Skeletal muscle satellite cell (primary cell): ENCODE measurements around the gene RRP1B.
"Not testable (repeated sequence)": the region's sequence is repeated elsewhere in the genome, so short reads cannot be mapped to it uniquely, and the experiment has no call there.

Experiments used
- H3K27me3 ChIP-seq: 2 replicates; pipeline ENCODE4 v1.7.0; 2013; ENCODE audit warnings: low read length; ENCODE audit not compliant: control insufficient read depth, insufficient read depth
- H3K36me3 ChIP-seq: 2 replicates; pipeline ENCODE4 v1.7.0; 2013; ENCODE audit warnings: mild to moderate bottlenecking, control low read depth, low read length; ENCODE audit not compliant: insufficient read depth
- H3K4me1 ChIP-seq: 2 replicates; pipeline ENCODE4 v1.7.0; 2013; ENCODE audit warnings: low read length; ENCODE audit not compliant: control insufficient read depth, insufficient read depth
- H3K4me2 ChIP-seq: 2 replicates; pipeline ENCODE4 v1.7.0; 2013; ENCODE audit warnings: mild to moderate bottlenecking, low read length
- H3K4me3 ChIP-seq: 2 replicates; pipeline ENCODE4 v1.7.0; 2013; ENCODE audit warnings: low read length
- H3K9ac ChIP-seq: 2 replicates; pipeline ENCODE4 v1.7.0; 2013; ENCODE audit warnings: mild to moderate bottlenecking, low read depth, low read length, moderate library complexity
- H3K9me3 ChIP-seq: replicated peaks from 2 replicates; pipeline ENCODE4 v1.7.0; 2013; ENCODE audit warnings: mild to moderate bottlenecking, control low read depth, low read length

RRP1B gene

GRCh38 chr21:43680421-43680820 lies 21.1 kb downstream of the RRP1B start:
- not testable (repeated sequence) for H3K9me3 ChIP-seq, H3K9ac ChIP-seq, H3K27me3 ChIP-seq, H3K4me1 ChIP-seq, H3K4me2 ChIP-seq, H3K4me3 ChIP-seq
- H3K36me3 ChIP-seq: peaks cover 36% of the 10 kb centered on the region

GRCh38 chr21:43681650-43682049 lies 22.3 kb downstream of the RRP1B start:
- Histone ChIP-seq H3K27me3 (no peaks in the 10 kb centered on the region), H3K9ac (no peak overlapping the region), H3K4me2 (no peak overlapping the region), H3K4me3 (no peak overlapping the region), H3K9me3 (no peaks in the 10 kb centered on the region), H3K36me3 (peaks cover 37% of the 10 kb centered on the region), H3K4me1 (no peaks in the 10 kb centered on the region)

- no peaks in the 10 kb centered on the region for H3K9me3 ChIP-seq
- H3K4me2 ChIP-seq: no peak overlapping the region
- no peaks in the 10 kb centered on the region for H3K27me3 ChIP-seq
- no peak overlapping the region for H3K4me3 ChIP-seq
- H3K9ac ChIP-seq: no peak overlapping the region
- no peaks in the 10 kb centered on the region for H3K4me1 ChIP-seq
- H3K36me3 ChIP-seq: peaks cover 53% of the 10 kb centered on the region
These were observed 25.1 kb downstream of the RRP1B start for GRCh38 chr21:43684424-43684823.

GRCh38 chr21:43686811-43687565 lies 27.6 kb downstream of the RRP1B start:
- Histone ChIP-seq H3K36me3 (peaks cover 75% of the 10 kb centered on the region), H3K4me2 (no peak overlapping the region), H3K9ac (no peak overlapping the region), H3K4me3 (no peak overlapping the region), H3K27me3 (no peaks in the 10 kb centered on the region), H3K4me1 (no peaks in the 10 kb centered on the region), H3K9me3 (no peaks in the 10 kb centered on the region)

- Histone ChIP-seq H3K4me3 (no peak overlapping the region), H3K4me2 (no peak overlapping the region), H3K36me3 (peaks cover 76% of the 10 kb centered on the region), H3K27me3 (no peaks in the 10 kb centered on the region), H3K4me1 (no peaks in the 10 kb centered on the region), H3K9me3 (no peaks in the 10 kb centered on the region), H3K9ac (no peak overlapping the region)
These were observed 28.4 kb downstream of the RRP1B start for GRCh38 chr21:43687566-43688399.

- peaks cover 87% of the 10 kb centered on the region for H3K36me3 ChIP-seq
- H3K9me3 ChIP-seq: no peaks in the 10 kb centered on the region
- H3K9ac ChIP-seq: no peak overlapping the region
- no peaks in the 10 kb centered on the region for H3K27me3 ChIP-seq
- H3K4me2 ChIP-seq: no peak overlapping the region
- no peaks in the 10 kb centered on the region for H3K4me1 ChIP-seq
- no peak overlapping the region for H3K4me3 ChIP-seq
These were observed 29.5 kb downstream of the RRP1B start for GRCh38 chr21:43688906-43689305.

GRCh38 chr21:43689556-43690337 lies 30.4 kb downstream of the RRP1B start:
- Histone ChIP-seq H3K27me3 (no peaks in the 10 kb centered on the region), H3K9me3 (no peaks in the 10 kb centered on the region), H3K4me1 (no peaks in the 10 kb centered on the region), H3K4me2 (no peak overlapping the region), H3K36me3 (peaks cover 90% of the 10 kb centered on the region), H3K4me3 (no peak overlapping the region), H3K9ac (no peak overlapping the region)

- Histone ChIP-seq H3K9ac (no peak overlapping the region), H3K27me3 (no peaks in the 10 kb centered on the region), H3K4me2 (no peak overlapping the region), H3K36me3 (peaks cover 89% of the 10 kb centered on the region), H3K4me1 (no peaks in the 10 kb centered on the region), H3K9me3 (no peaks in the 10 kb centered on the region), H3K4me3 (no peak overlapping the region)
These were observed 31.0 kb downstream of the RRP1B start for GRCh38 chr21:43690346-43690745.

GRCh38 chr21:43691086-43691795 lies 31.9 kb downstream of the RRP1B start:
- Histone ChIP-seq H3K36me3 (peaks cover 91% of the 10 kb centered on the region), H3K9me3 (no peaks in the 10 kb centered on the region), H3K27me3 (no peaks in the 10 kb centered on the region), H3K9ac (no peak overlapping the region), H3K4me2 (no peak overlapping the region), H3K4me3 (no peak overlapping the region), H3K4me1 (no peaks in the 10 kb centered on the region)

GRCh38 chr21:43691801-43692200 lies 32.4 kb downstream of the RRP1B start:
- Histone ChIP-seq H3K36me3 (peaks cover 85% of the 10 kb centered on the region), H3K4me2 (no peak overlapping the region), H3K9me3 (no peaks in the 10 kb centered on the region), H3K4me1 (no peaks in the 10 kb centered on the region), H3K4me3 (no peak overlapping the region), H3K9ac (no peak overlapping the region), H3K27me3 (no peaks in the 10 kb centered on the region)

GRCh38 chr21:43692949-43693348 lies 33.6 kb downstream of the RRP1B start:
- Histone ChIP-seq H3K27me3 (no peaks in the 10 kb centered on the region), H3K4me3 (no peak overlapping the region), H3K4me2 (no peak overlapping the region), H3K9ac (no peak overlapping the region), H3K36me3 (peaks cover 75% of the 10 kb centered on the region), H3K9me3 (no peaks in the 10 kb centered on the region), H3K4me1 (no peaks in the 10 kb centered on the region)
